HS-5 (cell line): ENCODE results near the gene UBAP2.

Experiments used
- DNase-seq: peaks from one replicate; pipeline ENCODE4 v3.0.0-alpha.2; 2012; ENCODE audit warnings: low read depth

The UBAP2 gene

DNA sequence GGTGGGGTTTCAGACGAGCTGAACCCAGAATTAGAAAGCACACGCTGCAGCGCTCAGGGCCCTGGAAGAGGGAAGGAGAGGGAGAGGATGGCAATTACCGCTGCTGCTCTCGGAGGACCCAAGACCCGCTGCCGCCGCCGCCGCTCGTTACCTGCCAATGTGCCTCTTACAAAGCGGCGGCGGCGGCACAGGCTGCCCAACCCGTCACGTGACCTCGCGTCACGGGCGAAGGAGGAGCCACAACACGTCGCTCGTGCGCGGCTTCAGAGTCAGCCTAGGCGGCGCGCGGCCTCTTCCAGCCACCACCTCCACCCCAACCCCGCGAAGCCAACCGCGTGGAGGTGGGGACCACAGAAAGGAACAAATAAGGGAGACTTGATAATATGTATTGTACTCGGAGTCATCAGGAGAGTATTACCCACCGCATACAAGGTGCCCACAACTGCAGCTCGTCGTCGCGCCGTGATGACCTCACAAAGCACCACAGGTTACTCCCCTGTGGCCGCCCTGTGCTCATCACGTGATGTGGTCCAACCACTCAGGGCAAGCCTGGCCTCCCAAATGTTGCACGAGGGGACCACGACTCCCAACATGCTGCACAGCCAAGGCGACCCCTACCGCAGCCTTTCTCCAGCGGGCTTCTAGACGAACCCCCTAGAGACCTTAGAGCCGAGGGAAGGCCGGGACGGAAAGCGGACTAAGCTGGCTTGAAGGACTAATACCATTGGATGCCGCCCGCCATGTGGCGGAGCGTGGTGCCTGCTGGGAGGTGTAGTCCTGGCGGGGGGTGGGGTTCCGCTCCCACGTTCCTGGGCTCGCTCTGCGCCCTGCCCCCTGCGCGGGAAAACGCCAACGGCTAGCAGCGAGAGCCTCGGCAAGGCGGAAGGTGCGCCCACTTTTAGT is at the start of gene UBAP2:
UBAP2 (minus strand) TSS at position 161 of the 903 bp plus-strand sequence. CDS start 31,739 bp downstream, outside the sequence.
- DNase-seq = peak; percentile 99

DNA sequence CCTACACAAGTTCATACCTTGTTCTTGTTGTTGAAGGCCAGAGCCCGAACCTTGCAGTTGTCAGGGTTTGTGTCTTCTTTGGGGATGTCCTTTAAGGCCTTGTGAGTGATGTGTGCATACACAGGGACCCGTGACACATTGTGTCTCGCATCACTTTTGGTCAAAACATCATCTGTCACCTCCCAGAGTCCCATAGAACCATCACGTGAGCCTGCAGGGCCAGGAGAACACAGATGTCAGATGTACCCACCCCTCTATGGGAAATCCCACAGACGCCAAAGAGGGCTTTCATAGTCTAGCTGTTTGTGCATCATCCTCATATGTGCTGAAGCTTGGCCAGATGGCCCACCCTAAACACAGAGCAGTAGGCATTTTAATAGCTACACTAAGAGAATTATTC is 49.6 kb upstream of the UBAP2 start:
- no peak for DNase-seq

DNA sequence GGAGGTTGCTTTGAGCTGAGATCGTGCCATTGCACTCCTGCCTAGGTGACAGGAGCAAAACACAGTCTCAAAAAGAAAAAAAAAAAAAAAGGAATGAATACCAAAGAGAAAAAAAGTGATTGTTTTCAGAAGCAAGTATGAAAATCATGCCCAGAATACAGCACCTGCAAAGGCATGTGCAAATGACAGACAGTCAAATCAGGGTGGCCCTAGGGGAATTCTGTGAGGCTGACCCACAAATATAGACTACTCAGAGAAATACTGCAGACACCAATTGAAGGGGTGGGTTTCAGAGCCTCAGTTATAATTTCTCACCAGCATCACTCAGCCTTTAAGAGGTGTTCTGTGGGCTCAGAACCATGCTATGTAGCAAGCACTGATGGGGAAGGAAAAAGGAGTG is 49.2 kb upstream of the UBAP2 start:
- DNase-seq = no peak

DNA sequence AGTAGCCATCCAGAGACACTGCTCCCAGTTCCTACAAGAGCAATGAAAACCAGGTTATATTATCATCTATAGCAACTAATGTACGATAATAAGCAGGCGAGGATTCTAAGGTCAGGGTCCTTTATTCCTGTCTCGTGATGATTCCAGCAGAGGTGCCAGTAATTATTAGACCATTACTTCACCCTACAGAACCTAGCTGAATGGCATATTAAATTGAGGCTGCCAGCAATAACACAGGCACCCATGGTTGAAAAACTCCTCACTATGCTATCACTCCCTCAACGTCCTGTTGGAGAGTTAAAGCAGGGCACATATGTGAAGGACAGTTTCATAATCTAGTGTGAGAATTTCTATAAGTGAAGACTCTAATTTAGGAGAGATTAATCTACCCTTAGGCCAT is 48.1 kb upstream of the UBAP2 start:
- DNase-seq = no peak

DNA sequence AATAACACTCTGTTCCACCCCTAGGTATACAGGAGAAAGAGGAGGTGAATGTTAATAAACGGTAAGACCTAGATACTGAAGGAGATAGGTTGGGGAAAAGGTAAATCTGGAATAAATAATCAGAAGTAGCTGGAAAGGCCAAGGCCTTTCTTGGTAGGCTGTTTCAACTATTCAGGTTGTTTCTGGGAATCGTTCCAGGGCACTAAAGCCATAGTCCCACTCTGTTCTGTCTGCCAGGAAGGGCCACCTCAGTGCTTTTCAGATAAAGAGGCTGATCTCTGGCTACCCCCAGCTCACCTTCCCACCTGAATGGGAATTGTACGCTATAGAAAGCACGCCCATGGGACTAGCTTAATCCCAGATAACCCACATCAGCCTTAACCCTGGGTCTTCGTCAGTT is 44.9 kb upstream of the UBAP2 start:
- DNase-seq = no peak

DNA sequence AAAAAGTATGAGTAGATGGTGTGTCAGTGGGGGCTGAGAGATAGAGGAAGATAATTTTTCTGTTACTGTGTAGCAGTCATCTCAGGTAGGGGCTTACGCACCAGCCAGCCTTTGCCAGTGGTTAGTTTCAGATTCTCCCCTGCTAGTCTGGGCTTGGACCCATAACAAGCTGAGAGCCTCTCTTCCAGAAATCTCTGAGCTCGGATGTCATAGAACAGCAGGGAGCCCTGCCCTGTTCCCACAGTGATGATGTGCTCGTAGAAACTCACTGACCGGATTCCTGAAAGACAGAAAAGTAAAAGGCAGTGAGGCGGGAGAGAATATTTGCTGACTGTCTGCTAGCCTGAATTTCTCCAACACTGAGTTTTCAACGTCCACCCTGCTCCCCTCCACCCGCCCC is 40.6 kb upstream of the UBAP2 start:
- DNase-seq = no peak

GRCh38 chr9:34087370-34087769 is 38.7 kb upstream of the UBAP2 start:
- DNase-seq = no peak

DNA sequence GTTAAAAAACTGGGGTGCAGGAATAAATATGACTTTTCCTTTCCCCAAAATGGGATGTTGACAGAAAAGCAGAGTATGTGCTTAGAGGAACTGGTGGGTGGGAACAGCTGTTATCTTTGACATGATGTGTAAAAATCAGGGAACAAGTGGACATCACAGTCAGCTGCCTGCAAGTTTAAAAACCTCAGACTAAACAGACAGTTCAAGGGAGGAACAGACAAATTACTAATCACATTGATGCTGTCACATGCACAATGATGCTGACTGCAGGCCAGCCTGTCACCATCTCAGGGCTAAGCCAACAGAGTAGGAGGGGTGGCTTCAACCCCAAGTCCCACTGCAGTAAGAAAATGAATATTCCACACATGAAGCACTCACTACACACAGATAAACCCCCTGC is 38.2 kb upstream of the UBAP2 start:
- DNase-seq = no peak

DNA sequence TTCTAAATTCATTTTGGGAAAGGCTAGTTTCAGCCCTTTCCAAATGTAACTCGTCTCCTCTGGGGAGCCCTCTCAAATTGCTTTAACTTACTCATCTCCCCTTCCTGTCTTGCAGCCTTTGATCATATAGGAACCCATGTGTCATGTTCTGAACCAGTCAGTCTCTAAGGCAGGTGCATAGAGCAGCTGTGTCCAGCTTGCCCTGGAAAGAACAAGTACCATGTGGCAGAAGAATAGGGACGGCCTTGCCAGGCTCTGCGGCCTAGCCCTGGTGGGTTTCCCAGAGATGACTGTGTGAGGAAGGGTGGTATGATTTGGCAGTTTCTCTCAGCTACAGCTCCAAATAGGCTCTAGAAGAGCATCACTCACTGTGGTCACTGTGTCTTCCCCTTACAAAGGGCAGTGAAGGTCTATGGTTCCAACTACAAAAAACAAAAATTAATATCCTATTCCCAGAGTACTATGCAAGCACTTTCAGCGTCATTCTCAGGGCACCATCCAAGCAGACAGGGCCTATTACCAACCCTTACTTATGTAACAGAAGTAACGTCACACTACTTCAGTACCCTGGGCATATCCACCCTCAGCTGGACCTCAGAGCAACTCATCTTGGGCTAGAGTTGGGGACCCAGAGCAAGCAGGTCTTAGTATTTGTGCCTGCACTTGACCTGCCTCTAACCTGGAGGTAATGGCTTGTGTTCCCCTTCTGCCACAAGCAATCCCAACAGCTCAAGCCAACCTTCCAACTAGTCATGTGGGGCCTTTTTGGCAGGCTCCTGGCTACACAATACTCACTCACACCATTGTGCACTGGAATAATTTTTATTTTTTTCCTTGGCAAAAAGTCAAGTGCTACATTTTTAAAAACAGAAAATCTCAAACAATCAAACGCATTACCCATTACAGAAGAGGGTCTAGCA is 37.2 kb upstream of the UBAP2 start:
- no peak for DNase-seq

- no peak for DNase-seq
Observed at GRCh38 chr9:34084562-34084961, 35.9 kb upstream of the UBAP2 start.

- peak; percentile 61 for DNase-seq
Observed at GRCh38 chr9:34079181-34079580, 30.5 kb upstream of the UBAP2 start.

GRCh38 chr9:34072868-34073590 is 24.3 kb upstream of the UBAP2 start:
- peak; percentile 56 for DNase-seq

GRCh38 chr9:34072410-34072809 is 23.7 kb upstream of the UBAP2 start:
- no peak for DNase-seq

DNA sequence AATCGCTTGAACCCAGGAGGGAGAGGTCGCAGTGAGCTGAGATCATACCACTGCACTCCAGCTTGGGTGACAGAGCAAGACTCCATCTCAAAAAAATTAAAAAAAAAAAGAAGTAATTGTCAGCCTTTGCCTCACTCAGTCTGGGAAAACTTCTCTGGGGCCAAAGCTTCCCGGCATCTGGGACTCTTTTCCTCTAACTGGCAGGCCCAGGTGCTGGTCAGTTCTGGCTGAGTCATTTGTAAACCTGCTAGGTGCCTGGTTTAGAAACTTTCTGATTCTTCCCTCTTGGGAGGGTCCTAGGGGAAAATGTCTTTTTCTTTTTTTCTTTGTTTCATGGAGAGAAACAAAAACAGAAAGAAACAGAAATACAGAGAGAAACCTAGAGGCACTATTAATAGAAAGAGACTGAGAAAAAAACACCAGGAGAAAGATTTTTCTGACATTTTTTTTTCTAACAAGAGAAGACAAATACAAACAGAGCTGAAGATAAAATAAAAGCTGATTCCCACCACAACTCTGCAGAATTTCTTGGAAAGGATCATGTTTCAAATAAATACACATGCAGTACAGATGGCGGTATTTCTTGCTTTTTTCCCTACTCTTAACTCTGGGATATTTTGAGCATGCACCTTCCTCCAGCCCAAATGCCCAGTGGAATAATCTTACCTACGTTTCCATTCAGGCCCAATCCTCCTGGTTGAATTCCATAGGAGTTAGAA is 22.1 kb upstream of the UBAP2 start:
- no peak for DNase-seq

DNA sequence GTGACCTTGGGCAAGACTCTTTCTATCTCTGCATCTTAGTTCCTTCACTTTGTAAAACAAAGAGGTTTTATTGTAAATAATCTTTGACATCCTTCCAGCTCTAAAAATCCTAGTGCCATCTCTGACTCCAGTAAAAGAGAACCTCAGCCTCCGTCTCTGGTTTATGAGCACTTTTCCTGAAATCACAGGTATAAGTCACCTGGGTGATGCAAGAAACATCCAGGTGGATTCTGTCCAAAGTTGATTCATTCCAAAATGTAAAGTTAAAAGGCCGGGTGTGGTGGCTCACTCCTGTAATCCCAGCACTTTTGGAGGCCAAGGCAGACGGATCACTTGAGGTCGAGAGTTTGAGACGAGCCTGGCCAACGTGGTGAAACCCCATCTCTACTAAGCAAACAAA is 21.1 kb upstream of the UBAP2 start:
- no peak for DNase-seq

DNA sequence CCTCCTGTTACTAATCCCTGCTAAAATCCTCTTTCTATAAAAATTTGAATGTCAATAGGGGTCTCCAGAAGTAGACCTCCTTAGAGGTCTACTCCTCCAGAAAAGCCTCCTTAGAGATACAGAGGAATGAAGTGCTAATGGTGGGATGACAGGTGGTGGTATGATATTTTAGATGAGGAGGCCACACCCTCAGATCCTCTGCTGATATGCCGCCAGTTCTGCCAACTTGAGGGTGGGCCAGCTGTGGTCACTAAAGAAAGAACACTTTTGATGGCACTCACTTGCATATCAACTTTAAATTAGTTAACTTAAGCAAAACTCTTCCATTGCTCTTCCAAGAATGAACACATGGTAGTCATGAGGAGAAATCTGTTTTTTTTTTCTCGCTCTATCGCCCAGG is 16.9 kb upstream of the UBAP2 start:
- DNase-seq = no peak

GRCh38 chr9:34059954-34060353 is 11.3 kb upstream of the UBAP2 start:
- no peak for DNase-seq

GRCh38 chr9:34059281-34059680 is 10.6 kb upstream of the UBAP2 start:
- no peak for DNase-seq

DNA sequence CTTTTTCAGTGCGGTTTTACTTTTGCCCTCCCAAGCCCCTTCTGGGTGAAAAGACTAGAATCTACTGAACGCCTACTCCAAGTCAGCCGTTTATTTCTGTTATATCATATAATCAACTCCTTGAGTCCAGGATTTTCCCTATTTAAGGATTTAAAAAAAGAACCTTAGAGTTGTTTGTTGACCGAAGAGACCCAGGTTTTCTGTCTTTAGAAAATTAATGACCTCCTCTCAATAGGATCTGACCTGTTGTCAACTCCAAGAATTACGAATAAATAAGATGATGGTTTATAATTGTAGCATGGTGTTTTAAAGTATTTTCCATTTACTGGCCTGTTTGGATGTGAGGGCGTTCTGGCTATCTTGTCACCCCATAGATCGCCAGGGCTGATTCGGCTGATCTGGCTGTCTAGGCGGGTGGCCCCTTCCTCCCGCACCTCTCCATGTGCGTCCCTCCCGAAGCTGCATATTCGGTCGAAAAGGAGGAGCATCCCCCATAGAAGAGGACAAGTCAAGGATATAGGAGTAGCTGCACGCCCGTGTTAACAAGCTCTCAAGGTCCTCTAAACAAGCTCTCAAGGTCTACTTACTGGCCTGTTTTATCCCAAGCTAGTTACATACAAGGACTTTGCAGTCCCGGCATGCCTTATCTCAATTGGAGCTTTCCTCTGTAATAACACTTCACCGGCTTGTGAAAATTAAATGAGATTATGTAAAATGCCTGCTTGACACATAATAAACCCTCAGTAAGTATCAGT is 1.1 kb upstream of the UBAP2 start:
- DNase-seq = no peak

- DNase-seq = no peak
Observed at GRCh38 chr9:34047864-34048726, 592 bp downstream of the UBAP2 start.
